ENCODE measurements around the gene SORBS1.

SORBS1 gene

GRCh38 chr10:95538412-95538811 lies 22.8 kb downstream of the SORBS1 start:
- DNase-seq = no peak

DNA sequence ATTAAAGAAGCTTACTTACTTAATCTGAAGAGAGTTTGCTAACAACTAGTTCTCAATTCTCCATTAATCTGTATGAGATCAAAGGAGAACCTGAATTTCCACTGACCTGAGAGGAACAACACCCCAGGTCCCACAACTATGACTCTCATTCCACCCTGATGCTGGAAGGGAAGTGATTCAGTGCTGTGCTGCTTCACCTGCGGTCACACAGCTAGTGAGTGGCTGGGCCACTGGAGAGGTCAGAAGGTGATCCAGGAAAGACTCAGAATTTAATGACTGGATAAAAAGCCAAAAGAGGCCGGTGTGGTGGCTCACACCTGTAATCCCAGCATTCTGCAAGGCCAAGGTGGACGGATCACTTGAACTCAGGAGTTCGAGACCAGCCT lies 23.6 kb downstream of the SORBS1 start:
- DNase-seq = no peak

GRCh38 chr10:95536894-95537541 lies 24.2 kb downstream of the SORBS1 start:
- no peak for DNase-seq

- no peak for DNase-seq
Measured at GRCh38 chr10:95536017-95536416, 25.2 kb downstream of the SORBS1 start.

GRCh38 chr10:95535526-95535925 lies 25.6 kb downstream of the SORBS1 start:
- no peak for DNase-seq

DNA sequence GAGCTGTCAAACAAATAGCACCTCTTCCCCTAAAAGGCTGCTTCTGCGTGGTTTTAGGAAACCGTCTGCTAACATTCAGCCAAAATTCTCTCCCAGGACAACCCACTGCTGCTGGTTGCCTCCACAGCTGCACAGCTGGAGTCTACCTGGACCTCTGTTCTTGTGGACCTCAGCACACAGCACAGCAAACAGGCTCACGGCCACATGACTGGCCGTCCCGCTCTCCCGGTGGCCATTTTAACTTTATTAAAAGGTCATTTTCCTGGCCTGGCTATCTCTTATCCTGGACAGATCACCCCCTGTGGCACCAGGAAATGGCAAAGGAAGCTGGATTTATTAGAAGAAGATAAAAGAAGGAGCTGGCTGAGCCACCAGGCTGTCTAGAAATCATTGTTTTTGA lies 27.6 kb downstream of the SORBS1 start:
- no peak for DNase-seq

DNA sequence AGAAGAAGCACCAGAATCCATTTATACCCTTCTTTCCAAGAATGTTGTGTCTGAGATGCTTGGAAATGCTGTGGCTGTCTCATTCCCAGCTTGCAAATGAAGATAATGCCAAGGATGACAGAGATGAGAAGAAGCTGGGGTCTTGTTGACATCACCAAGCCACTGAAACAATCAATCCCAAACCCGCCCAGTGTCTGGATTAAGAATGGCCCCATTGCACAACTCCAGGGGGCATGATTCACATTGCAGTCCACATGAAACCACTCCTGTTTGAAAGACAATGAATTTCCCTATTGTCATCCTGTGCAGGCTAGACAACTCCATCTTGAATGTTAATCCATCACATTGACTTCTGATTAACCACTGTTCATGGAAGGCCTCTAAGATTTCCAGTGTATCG lies 28.6 kb downstream of the SORBS1 start:
- no peak for DNase-seq

- no peak for DNase-seq
Measured at GRCh38 chr10:95531994-95532399, 29.2 kb downstream of the SORBS1 start.

DNA sequence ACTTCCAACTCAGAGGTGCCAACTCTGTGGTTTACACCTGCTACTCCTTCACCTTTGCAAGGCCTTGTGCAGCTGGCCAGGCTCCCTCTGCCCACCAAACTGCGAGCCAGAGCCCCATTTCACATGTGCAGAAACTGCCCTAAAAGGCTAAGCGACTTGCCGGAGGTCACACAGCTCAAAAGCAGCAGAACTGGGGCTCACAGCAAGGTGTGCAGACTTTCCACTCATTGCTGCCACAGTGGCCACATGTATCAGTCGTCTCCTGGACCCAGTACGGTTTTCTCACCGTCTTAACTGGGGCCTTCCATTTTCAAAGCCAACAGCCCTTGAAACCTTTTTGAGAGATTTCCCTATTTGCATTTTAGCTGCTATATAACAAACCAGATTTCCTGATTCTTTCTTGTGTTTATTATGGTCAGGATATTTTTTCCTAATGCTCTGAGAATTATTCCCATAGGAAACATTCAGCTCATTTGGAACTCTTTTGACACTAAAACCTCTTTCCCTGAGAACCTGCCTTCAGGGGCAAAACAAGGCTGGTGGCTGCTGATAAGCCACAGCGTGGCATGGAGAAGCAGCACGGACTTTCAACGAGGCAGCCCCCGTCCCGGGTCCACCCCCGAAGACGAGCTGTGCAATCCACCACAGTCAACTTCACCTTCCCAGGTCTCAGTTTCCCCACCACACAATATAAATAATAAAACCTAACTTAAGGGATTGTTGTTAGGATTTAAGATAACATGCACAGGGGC lies 29.9 kb downstream of the SORBS1 start:
- DNase-seq = no peak

DNA sequence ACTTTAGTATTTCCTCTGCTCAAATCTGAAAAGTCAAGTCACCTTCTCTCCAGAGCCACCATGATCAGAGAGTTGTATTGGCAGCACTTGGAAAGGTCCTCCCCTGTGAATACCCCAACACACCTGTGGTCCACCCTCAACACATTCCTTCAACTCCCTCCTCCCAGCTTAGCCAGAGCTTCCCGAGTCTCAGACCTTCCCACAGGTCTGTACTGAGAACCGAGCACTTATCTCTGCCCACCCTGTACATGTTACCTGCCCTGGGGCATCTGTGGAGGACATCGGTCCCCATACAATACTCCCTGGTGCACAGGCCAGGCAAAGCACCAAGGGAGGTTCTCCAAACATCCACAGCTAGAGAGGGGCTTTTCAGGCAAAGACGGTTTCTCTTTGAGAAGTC lies 30.6 kb downstream of the SORBS1 start:
- no peak for DNase-seq

DNA sequence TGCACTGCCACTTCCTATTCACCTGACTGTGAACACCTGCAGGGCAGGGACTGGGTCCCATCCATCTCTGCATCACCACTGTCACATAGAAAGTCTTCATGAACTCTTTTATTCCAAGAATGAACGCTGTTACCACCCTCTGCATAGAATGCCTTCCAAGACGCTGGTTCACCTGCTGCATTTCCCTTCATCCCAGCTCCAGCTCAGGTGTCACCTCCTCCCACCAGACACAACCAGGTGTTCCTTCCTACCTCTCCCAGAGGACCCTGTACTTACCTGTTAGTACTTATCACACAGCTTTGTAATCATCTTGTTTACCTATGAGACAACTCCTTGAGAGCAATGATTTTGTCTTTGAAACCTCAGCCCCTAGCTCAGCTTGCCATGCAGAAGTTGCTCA lies 31.1 kb downstream of the SORBS1 start:
- DNase-seq = no peak

- no peak for DNase-seq
Measured at GRCh38 chr10:95526044-95526443, 35.1 kb downstream of the SORBS1 start.

DNA sequence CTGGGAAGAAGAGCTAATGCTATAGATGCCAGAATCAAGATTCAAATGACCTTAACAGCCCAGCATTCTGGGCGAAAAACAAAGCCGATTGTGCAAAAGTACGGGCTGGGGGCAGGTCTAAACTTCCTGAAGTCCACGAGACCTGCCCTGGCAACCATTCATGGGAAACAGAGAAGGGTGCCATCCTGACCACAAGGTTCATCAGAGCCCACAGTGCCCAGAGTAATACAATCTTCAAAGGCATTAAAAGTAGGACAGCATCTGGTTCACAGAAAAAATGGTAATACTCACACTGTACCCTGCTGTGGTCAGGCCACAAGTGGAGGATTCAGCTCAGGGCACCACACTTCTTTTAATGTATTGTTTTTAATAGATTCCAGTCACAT lies 36.1 kb downstream of the SORBS1 start:
- no peak for DNase-seq

DNA sequence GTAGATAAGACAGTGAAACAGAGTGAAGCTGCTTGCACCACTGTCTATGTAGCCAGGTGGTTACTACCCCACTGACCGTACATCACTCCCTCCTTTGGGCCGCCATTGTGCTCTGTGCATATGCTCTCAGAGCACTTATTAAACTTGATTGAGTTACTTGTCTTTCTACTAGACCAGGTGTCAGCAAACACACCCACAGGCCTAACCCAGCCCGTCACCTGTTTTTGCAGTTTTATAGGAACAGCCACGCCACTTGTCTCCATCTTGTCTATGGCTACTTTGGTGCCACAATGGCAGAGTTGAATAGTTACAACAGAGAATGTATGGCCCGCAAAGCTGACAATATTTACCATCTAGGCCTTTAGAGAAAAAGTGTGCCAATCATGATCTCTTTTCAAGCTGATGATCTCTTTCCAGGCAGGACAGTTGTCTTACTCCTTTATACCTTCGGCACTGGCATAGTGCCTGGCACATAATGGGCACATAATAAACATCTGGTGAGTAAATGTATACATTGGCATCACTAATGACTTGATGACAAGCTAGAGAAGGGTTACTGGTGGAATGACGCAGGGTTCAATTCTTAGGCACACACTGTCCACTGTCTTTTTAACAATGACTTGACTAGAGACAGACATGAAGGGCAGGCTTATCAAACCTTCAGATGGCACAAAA lies 36.7 kb downstream of the SORBS1 start:
- DNase-seq = no peak

GRCh38 chr10:95522117-95522516 lies 39.1 kb downstream of the SORBS1 start:
- DNase-seq = no peak

- no peak for DNase-seq
Measured at GRCh38 chr10:95520617-95521016, 40.6 kb downstream of the SORBS1 start.

DNA sequence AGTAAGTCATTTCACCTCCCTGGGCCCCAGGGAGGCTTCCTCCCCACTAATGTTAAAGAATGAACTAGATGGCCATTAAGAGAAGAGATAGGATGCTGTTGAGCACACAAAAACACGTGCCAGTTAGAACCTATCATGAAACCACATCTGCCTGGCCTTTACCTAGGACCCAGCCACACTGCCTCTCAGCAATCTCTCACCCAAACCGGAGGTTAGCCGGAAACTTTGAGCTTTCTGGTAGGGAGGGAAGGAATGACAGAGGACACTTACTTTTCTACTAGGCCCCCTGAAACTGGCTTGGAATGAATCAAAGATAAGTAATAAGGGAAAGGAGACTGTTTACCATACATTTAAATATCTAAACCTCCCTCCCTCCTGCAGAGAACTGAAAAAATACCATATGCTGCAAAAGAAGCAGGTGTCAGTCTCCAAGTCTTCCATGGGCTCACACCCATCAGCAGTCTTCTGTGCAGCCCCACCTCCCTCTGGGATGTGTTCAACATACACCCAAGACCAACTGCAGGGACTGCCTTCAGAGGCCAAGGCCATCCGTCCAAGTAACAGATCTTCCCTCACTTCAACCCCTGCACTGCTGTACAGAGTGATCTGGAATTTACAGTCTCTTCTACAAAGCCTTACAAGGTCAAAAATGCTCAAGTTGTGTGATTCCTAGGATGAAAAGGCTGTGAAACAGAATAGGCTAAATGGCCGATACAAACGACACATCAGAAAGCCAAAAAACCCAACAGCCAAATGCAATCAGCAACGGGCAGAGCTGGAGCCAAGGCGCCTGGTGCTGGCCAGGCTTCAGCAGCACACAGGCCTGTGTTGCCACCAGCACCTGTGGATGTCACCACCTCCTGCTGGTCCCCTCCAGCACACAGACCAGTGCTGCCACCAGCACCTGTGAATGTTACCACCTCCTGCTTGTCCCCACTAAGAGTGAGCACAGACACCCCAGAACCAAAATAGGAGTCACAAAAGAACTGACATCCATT lies 42.4 kb downstream of the SORBS1 start:
- DNase-seq = no peak

DNA sequence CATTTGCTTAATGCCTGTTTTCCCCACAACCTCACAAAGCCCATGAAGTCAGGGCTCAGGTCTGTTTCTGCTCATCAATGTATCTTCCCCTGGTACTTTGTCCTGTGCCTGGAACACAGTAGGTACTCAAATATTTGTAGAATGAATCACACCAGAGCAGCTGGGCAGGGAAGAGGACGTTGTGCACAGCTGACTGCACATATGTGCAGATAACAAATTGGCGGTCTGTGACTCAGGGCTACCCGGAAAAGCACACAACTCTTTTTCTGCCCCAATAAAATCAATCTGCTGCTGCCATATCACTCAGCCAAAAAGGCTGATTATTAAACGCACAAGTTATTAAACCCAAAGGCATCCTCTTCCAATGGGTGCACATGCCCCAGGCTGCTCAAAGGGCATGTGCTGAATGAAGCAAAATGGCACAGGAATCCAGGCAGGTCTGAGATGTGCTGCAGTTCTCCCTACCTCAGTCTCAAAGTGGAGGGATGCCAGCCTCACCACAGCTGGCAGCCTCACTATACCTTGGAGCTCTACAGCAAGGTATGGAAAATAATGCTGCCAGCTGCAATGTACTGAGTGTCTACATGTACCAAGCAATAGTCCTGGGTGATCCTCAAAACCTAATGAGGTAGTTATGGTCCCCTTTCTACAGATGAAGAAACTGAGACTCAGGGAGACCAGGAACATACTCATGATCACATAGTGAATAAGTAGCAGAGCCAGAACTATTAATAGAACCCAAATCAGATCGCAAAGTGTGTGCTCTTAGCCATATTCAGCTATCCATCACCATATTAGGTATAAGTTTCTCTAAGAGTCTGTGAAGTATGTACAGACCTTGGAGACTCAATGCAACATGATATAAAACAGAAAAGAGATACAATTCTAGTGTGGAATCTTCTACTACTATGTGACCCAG lies 43.4 kb downstream of the SORBS1 start:
- no peak for DNase-seq

DNA sequence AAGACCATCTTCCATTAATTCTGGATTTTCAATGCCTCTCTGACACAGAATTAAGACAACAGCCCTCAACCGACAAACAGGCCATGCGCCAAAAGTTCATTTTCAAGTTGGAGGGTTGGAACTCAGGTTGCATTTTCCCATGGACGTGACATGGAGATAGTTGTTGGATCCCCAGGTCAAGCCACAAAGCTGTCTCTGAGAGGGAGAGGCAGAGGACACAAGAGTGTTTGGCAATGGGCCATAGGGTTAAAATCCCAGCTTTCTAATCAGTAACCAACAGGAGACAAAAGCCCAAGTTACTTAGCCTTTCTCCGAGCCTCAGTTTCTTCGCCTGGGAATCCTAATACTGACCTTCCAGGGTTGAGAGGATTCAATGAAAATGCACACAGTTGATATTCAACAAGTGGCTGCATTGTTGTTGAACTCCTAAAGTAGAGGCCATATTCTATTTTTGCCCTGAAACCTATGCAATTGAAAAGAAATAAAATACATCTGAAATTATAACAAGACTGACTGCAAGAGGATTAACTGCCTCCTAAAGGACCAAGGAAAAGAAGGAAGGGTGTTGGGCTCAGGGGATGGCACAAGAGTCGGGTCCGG lies 44.3 kb downstream of the SORBS1 start:
- DNase-seq = no peak

DNA sequence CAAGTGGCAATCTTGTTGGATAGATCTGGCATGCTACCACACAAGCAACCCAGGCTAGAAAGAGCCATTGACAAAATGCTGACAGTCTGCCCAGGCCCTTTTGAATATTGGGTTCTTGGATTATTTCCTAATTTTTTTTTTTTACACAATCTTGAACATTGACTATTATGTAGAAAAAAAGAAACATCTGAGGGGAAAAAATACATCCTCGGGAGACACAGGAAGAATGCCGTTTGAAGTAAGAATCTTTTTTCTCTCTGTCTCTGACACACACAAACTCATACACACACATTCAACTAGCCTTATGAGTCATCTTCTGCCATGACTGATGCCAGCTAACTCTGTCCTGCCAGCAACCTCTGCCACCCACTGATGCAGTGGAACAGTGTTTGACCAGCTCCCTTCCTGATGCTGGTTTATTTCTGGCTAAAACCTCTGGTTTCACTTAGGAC lies 47.2 kb downstream of the SORBS1 start:
- no peak for DNase-seq

- DNase-seq = no peak
Measured at GRCh38 chr10:95513008-95513589, 48.1 kb downstream of the SORBS1 start.

All from right forelimb (tissue), 1 donor.